T-helper 2 cell treated with Interferon-gamma antibody and Interleukin-4, amounts not matched to agents 5 μg/mL and 100 μg/mL, for 36 hours (primary cell): ENCODE data around the gene SYAP1.

Source experiments
- DNase-seq: peaks from one replicate; pipeline ENCODE4 v3.0.0; 2021; ENCODE audit warnings: low spot score
- H3K27ac Mint-ChIP-seq: one replicate; pipeline ENCODE4 v1.8.0; 2021; ENCODE audit warnings: mild to moderate bottlenecking, mixed read lengths
- H3K27me3 Mint-ChIP-seq: one replicate; pipeline ENCODE4 v1.8.0; 2021; ENCODE audit warnings: low read depth, mixed read lengths
- H3K36me3 Mint-ChIP-seq: one replicate; pipeline ENCODE4 v1.8.0; 2021; ENCODE audit warnings: low read depth, mixed read lengths
- H3K4me1 Mint-ChIP-seq: one replicate; pipeline ENCODE4 v1.8.0; 2021; ENCODE audit warnings: low read depth, mixed read lengths
- H3K4me3 Mint-ChIP-seq: one replicate; pipeline ENCODE4 v1.8.0; 2022; ENCODE audit warnings: mild to moderate bottlenecking, moderate library complexity, mixed read lengths
- H3K9me3 Mint-ChIP-seq: one replicate; pipeline ENCODE4 v1.8.0; 2021; ENCODE audit warnings: mixed read lengths

Gene SYAP1

DNA sequence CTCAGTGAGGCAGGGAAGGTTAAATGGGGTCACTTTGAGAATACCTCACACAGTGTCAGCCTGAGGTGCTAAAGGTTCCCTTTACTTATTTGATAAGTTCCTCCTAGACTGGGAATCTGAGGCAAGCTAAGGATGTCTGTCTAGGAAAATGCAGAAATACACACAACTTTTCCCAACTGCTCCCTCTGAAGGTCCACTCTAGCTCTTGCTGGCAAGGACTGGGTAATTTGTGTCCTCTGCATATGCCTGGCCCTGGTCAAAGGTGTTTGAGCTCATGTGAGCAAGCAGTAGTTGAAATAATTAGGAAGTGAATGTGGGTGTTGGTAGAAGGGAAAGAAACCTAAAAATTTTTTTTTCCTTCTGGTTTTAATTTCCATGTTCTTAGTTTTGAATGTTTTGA, 88.1 kb downstream of the SYAP1 start:
- Mint-ChIP-seq H3K9me3 (no peaks in the 10 kb centered on the region), H3K4me1 (peaks cover 12% of the 10 kb centered on the region), H3K36me3 (peaks cover 3% of the 10 kb centered on the region), H3K27ac (no peak overlapping the region), H3K4me3 (no peak overlapping the region), H3K27me3 (no peaks in the 10 kb centered on the region)
- no peak for DNase-seq

DNA sequence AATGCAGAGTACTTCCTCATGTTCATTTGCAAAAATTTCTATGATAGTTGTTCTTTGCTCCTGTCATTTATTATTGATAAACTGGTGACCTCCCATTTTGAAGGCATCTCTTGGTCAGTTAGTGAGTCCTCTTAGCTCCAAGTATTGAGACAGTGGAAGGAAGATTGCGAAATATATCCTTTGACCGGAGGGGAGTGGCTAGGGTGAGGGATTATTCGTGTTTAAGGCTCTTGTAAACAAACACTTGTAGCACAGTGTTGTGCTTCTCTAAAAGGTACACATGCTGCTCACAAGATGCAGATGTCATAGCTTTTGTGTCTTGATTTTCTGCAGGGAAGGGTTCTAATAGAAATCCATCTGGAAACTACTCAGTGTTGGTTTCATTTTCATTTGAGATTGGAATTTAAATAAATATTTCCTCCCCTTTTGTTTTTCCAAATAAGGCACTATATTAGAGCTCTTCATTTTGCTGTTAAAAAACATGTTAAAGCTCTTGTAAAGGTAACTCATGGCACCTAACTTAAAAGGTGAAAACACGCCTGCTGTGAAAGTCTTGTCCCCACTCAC, 88.6 kb downstream of the SYAP1 start:
- Mint-ChIP-seq H3K27ac (no peak overlapping the region), H3K27me3 (no peaks in the 10 kb centered on the region), H3K9me3 (no peaks in the 10 kb centered on the region), H3K36me3 (peaks cover 6% of the 10 kb centered on the region), H3K4me3 (peak overlapping the region; percentile 29), H3K4me1 (peaks cover 12% of the 10 kb centered on the region)
- no peak for DNase-seq

DNA sequence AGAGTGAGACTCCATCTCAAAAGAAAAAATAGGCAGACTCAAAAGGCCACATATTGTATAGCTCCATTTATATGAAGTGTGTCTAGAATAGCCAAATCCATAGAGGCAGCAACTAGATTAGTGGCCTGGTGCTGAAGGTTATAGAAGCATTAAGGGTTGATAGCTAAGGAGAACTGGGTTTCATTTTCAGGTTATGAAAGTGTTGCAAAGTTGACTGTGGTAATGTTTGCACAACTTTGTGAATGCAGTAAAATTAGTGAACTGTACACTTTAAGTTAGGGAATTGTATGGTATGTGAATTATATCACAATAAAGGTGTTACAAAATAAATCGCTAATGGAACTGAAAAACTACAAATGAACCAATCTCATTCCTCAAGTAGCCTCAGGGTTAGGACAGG, 95.2 kb downstream of the SYAP1 start:
- Mint-ChIP-seq H3K4me1 (peaks cover 6% of the 10 kb centered on the region), H3K4me3 (no peak overlapping the region), H3K27me3 (no peaks in the 10 kb centered on the region), H3K9me3 (no peaks in the 10 kb centered on the region), H3K36me3 (peaks cover 10% of the 10 kb centered on the region), H3K27ac (no peak overlapping the region)
- no peak for DNase-seq
